Suprapubic skin (tissue), 4 donors: ENCODE data around the gene ZBTB48. TPM values are rescaled to one million over a fixed set of nuclear protein-coding genes. Genes with fewer than 3 reads are reported as not detected.

ENCODE experiments used
- DNase-seq, 2 donors: peaks; one replicate each; pipeline ENCODE4 v3.0.0-alpha.2; 2019; ENCODE audit warnings: low spot score in 2 of 2
- H3K27ac ChIP-seq: fragments of 200-600 bp; sonication (generic); one replicate; pipeline ENCODE4 v1.5.1; 2019
- H3K27me3 ChIP-seq: fragments of 200-600 bp; sonication (generic); one replicate; pipeline ENCODE4 v1.5.1; 2019
- H3K36me3 ChIP-seq: fragments of 200-600 bp; sonication (generic); one replicate; pipeline ENCODE4 v1.5.1; 2019
- H3K4me1 ChIP-seq: fragments of 200-600 bp; sonication (generic); one replicate; pipeline ENCODE4 v1.5.1; 2019
- H3K4me3 ChIP-seq: fragments of 200-600 bp; sonication (generic); one replicate; pipeline ENCODE4 v1.5.1; 2019; ENCODE audit warnings: mild to moderate bottlenecking
- H3K9me3 ChIP-seq: fragments of 200-600 bp; sonication (generic); one replicate; pipeline ENCODE4 v1.5.1; 2019
- EP300 ChIP-seq: sonication (generic); formaldehyde crosslinking; IDR thresholded peaks from one replicate; pipeline ENCODE4 v1.6.1; 2017; ENCODE audit warnings: antibody characterized with exemption
- POLR2A ChIP-seq, 2 donors: fragments of 450-650 bp; IDR thresholded peaks; one replicate each; pipeline ENCODE4 v1.6.1; 2017; ENCODE audit warnings: antibody characterized with exemption in 2 of 2, mild to moderate bottlenecking in 2 of 2, moderate library complexity in 2 of 2
- POLR2AphosphoS5 ChIP-seq, 3 donors: sonication (generic); formaldehyde crosslinking; IDR thresholded peaks; one replicate each; pipeline ENCODE4 v1.6.1; 2017; ENCODE audit warnings: antibody characterized with exemption in 3 of 3
- WGBS: methylation state at CpG from one replicate; pipeline ENCODE4 v1.1.5; 2018; 5-methylcytosine and 5-hydroxymethylcytosine counted together
- total RNA-seq, 4 donors: library from RNA; depleted of rRNA; stranded (reverse); fragments of >200 nt; gene quantifications; one replicate each; pipeline ENCODE4 v1.1.0, GENCODE V29; 2016
- TF ChIP-seq, protein P1 (sequence below), 2 donors: fragments of 200-600 bp in 1 of 2; fragments of 450-650 bp in 1 of 2; sonication (generic) in 1 of 2; IDR thresholded peaks; one replicate each; pipeline ENCODE4 v1.5.1; 2016 to 2019; ENCODE audit warnings: antibody characterized with exemption in 2 of 2, mild to moderate bottlenecking in 1 of 2, moderate library complexity in 1 of 2

The ZBTB48 gene
- total RNA-seq, 4 donors from 2014 or later = 17.8 to 26.7 (median 21.6) TPM

DNA sequence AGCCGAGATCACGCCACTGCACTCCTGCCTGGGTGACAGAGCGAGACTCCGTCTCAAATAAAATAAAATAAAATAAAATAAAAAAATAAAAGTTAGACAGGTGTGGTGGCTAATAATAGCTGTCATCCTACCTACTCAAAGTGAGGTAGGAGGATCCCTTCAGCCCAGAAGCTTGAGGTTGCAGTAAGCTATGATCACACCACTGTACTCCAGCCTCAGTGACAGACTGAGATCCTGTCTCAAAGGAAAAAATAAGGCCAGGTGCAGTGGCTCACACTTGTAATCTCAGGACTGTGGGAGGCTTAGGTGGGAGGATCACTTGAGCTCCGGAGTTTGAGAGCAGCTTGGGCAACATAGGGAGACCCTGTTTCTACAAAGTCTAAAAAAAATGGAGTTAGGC lies 43.5 kb upstream of the ZBTB48 start:
- Histone ChIP-seq H3K27me3 (no peaks in the 10 kb centered on the region), H3K9me3 (no peaks in the 10 kb centered on the region), H3K4me3 (no peak overlapping the region), H3K36me3 (peaks cover 63% of the 10 kb centered on the region), H3K4me1 (no peaks in the 10 kb centered on the region), H3K27ac (no peak overlapping the region)
- WGBS = 91% methylated on average over 4 of the region's 5 CpGs
- TF ChIP-seq, protein P1, sequence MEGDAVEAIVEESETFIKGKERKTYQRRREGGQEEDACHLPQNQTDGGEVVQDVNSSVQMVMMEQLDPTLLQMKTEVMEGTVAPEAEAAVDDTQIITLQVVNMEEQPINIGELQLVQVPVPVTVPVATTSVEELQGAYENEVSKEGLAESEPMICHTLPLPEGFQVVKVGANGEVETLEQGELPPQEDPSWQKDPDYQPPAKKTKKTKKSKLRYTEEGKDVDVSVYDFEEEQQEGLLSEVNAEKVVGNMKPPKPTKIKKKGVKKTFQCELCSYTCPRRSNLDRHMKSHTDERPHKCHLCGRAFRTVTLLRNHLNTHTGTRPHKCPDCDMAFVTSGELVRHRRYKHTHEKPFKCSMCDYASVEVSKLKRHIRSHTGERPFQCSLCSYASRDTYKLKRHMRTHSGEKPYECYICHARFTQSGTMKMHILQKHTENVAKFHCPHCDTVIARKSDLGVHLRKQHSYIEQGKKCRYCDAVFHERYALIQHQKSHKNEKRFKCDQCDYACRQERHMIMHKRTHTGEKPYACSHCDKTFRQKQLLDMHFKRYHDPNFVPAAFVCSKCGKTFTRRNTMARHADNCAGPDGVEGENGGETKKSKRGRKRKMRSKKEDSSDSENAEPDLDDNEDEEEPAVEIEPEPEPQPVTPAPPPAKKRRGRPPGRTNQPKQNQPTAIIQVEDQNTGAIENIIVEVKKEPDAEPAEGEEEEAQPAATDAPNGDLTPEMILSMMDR (IDR thresholded peaks at IDR 0.05) = no peak
- no peak for TF ChIP-seq POLR2AphosphoS5 (IDR thresholded peaks at IDR 0.05)
- TF ChIP-seq EP300 = no peak
- no peak for TF ChIP-seq POLR2A (IDR thresholded peaks at IDR 0.05)
- DNase-seq = no peak

DNA sequence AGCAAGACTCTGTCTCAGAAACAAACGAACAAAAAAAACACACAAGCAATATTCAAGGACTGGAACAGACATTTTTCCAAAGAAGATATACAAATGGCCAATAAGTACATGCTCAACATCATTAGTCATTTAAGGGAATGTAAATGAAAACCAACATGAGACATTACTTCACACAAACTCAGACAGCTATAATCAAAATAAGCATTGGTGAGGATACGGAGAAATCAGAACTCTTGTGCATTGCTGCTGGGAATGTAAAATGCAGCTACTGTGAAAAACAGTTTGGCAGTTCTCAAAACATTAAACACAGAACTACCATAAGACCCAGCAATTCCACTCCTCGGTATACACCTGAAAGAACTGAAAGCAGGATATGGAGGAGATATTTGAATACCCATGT lies 40.8 kb upstream of the ZBTB48 start:
- H3K36me3 ChIP-seq = peaks cover 56% of the 10 kb centered on the region
- WGBS = 60% methylated on average over 3 of the region's 3 CpGs

DNA sequence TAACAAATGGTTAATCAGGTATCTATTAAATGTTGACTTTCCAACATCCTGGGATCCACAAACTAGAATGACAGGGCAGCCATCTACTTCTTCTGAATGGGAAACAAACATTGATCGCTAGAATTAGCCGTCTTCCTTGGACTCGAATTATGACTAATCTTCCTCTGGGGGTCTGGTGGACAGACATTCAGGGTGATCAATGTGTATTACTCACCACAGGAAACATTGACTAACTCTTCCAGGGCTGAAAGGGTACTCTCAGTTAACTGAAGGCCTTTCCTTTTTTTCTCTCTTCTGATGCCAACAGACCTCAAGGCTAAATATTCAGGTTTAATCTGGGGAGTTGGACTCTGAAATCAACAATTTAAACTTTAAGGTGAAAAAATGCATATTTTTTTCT lies 35.0 kb upstream of the ZBTB48 start:
- no peak overlapping the region for H3K27ac ChIP-seq
- H3K36me3 ChIP-seq = peaks cover 79% of the 10 kb centered on the region
- no peak overlapping the region for H3K4me3 ChIP-seq
- no peak for TF ChIP-seq POLR2A (IDR thresholded peaks at IDR 0.05)
- TF ChIP-seq, protein P1 (IDR thresholded peaks at IDR 0.05) = no peak
- no peak for TF ChIP-seq POLR2AphosphoS5 (IDR thresholded peaks at IDR 0.05)
- TF ChIP-seq EP300 = no peak
- no peaks in the 10 kb centered on the region for H3K27me3 ChIP-seq
- 68% methylated on average over 3 of the region's 3 CpGs for WGBS
- DNase-seq = no peak
- H3K9me3 ChIP-seq = no peaks in the 10 kb centered on the region
- peaks cover 21% of the 10 kb centered on the region for H3K4me1 ChIP-seq

More for the DNA sequence above, 40.8 kb upstream of the ZBTB48 start:
- H3K27me3 ChIP-seq = no peaks in the 10 kb centered on the region
- H3K9me3 ChIP-seq = no peaks in the 10 kb centered on the region
- H3K27ac ChIP-seq = no peak overlapping the region
- H3K4me1 ChIP-seq = no peaks in the 10 kb centered on the region
- no peak for DNase-seq
- no peak overlapping the region for H3K4me3 ChIP-seq
- TF ChIP-seq, protein P1 (IDR thresholded peaks at IDR 0.05) = no peak
- TF ChIP-seq POLR2AphosphoS5 (IDR thresholded peaks at IDR 0.05) = no peak
- no peak for TF ChIP-seq EP300
- TF ChIP-seq POLR2A (IDR thresholded peaks at IDR 0.05) = no peak

DNA sequence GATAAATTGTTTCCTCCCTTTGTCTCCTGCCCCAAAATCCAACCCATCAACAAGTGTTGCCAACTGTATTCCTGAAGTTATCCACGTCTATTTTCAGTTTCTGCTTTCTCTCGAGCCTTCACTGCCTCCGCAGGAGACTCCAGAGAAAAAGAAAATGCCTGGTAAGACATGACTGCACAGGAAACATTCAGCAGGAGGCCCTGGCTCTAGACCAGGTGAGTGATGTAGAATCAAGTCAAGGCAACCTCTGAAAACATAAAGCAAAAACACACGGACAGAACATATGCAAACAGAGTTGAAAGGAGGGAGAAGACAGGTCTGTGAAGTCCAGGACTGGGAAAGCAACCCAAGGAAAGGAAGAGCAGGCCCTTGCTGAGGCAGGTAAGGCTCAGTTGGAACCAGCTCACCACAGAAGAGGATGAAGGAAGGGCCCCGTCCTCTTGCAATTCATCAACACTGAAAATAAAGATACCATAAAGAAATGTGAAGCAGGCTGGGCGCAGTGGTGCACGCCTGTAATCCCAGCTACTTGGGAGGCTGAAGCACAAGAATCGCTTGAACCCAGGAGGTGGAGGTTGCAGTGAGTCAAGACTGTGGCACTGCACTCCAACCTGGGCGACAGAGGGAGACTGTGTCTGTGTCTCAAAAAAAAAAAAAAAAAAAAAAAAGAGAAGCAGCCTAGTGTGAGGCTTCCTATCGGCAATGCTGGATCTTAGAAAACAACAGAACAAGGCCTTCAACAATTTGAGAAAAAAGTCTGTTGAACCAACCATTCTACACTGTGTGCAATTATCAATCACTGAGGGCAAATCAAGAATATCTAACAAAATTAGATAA lies 34.3 kb upstream of the ZBTB48 start:
- H3K36me3 ChIP-seq = peaks cover 82% of the 10 kb centered on the region
- H3K4me3 ChIP-seq = no peak overlapping the region
- WGBS = 49% methylated on average over 10 of the region's 10 CpGs
- no peak for TF ChIP-seq POLR2A (IDR thresholded peaks at IDR 0.05)
- TF ChIP-seq, protein P1 (IDR thresholded peaks at IDR 0.05) = no peak
- no peak for TF ChIP-seq EP300
- TF ChIP-seq POLR2AphosphoS5 (IDR thresholded peaks at IDR 0.05) = no peak
- DNase-seq = no peak
- no peak overlapping the region for H3K27ac ChIP-seq
- H3K9me3 ChIP-seq = no peaks in the 10 kb centered on the region
- no peaks in the 10 kb centered on the region for H3K27me3 ChIP-seq
- H3K4me1 ChIP-seq = peaks cover 21% of the 10 kb centered on the region

DNA sequence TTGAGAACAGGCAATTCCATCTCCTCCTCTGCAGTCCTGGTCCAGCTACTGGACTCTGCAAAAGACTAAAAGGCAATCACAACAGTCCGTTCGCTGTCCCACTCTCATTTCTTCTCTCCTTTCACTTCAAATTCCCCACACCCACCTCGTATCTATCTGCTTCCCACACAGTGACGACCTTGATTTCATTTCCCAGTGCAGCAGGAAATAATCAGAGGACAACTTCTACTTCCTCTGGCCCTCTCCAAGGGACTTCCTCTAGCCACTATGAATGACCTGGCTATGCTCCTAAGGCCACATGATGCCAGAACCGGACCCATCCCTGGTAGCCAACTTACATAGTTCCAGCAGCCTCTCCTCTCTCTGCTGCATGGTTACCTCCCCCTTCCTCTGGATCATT lies 33.5 kb upstream of the ZBTB48 start:
- 66% methylated on average over 5 of the region's 5 CpGs for WGBS
- no peaks in the 10 kb centered on the region for H3K27me3 ChIP-seq
- H3K4me1 ChIP-seq = peaks cover 21% of the 10 kb centered on the region
- no peak overlapping the region for H3K27ac ChIP-seq
- TF ChIP-seq POLR2A (IDR thresholded peaks at IDR 0.05) (no peak), EP300 (no peak), POLR2AphosphoS5 (IDR thresholded peaks at IDR 0.05) (no peak)
- TF ChIP-seq, protein P1 (IDR thresholded peaks at IDR 0.05) = no peak
- H3K9me3 ChIP-seq = no peaks in the 10 kb centered on the region
- no peak for DNase-seq
- H3K4me3 ChIP-seq = no peak overlapping the region
- peaks cover 78% of the 10 kb centered on the region for H3K36me3 ChIP-seq
